UCSD-AML1 (cell line): ENCODE data around the gene CALD1.

Experiments used
- DNase-seq: peaks from one replicate; lab custom pipeline; 2025; ENCODE audit not compliant: unreplicated experiment; lab: John Stamatoyannopoulos, UW

Gene CALD1

DNA sequence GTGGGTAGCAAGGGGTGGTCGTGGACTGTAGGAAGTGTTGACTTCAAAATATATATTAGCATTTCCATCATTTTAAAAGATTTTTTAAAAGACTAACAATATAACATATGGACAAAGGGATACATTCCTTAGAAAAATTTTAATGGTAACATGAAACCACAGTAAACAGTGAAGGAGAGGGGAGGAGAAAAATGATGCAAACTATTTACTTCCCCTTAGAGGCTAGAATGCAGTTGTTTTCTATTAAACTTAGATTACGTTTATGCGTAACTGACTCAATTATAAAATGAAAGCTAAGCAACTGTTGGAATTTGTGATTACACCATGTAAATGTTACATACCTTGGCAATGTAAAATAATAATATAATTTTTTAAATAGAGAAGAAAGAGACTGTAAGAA lies 41.3 kb downstream of the CALD1 start:
- DNase-seq = no peak

DNA sequence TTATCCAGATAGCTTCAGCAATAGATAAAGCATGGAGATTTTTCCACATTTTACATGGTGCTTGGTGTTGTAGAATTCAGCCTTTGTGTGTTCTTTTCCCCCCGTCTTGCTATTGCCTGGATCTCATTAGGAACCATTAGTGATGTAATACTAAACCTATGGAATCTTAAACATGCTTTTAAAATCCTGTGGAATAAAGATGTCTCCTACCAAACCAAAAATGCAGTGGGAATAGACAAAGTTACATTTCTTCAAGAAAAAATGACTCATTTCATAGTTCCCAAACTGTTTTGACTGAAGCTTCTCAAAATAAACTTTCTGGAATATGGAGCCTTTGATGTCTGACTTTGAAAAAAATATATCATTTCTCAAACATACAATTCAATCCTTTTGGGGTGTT lies 44.0 kb downstream of the CALD1 start:
- no peak for DNase-seq

DNA sequence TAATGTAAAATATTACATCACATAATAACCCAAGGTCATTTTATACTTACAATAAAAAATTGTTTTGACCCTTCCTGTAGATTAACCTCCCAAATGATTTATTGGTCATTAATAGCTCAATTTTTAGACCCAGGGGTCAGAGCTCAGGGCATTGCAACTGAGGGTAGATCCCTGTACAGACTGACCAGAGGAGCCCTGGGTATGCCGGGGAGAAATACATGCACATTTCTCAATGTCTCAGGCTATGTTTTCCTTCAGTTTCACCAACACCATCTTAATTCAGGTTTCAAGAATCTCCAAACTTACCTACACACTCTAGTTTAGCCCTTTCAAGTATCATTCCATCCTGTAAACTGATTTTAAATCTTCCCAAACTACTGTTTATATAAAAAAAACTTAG lies 46.2 kb downstream of the CALD1 start:
- no peak for DNase-seq

DNA sequence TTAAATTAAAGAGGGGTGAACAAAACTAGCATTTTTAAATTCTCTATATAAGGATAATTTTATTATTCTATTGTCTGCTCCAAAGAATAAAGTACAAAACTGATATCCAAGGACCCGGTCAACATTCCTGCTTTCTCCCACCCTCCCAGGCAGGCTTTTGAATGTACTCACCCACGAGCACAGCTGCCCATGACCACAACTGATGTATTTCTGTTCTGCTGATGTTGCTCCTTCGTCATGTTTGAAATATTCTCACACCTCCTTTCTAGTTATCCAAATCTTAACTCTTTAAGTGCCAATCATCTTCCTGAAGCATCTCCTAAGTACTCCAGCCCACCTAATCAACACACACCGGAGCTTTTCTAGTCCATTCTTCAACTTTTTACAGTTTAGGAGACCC lies 46.7 kb downstream of the CALD1 start:
- DNase-seq = no peak

DNA sequence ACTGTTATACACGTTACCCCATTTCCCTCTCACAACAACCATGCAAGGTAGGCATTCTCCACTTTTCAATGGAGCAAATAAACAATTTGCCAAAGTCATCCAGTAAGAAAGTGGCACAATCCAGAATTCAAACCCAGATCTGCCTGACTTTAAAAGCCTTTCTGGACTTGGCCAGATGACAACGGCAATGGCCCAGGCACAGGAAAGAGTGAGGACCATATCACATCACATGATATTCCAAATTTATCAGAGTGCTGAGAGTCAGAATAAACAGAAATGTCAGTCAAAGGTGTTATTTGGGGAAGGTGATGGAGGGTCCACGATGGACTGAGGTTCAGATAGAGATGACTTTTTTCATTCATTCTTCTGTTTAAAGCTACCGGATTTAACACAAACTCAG lies 48.0 kb downstream of the CALD1 start:
- no peak for DNase-seq

DNA sequence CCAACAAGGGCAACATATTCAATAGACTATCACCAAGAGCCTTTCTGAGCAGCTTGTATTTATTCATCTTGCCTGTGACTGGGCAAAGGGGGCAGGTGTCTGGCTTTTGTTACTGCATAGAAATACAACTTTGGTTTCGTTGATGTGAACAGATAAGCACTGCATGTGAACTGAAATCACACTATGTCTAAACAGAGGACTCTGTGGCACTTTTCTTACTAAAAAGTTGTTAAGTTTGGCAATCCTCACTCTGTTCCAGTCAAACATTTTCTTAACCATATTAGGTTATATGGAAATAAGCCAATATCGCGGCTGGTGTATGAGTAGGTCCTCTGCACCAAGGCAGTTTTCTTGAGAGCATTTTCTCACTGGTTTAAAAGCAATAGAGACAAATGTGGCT lies 48.5 kb downstream of the CALD1 start:
- DNase-seq = no peak

DNA sequence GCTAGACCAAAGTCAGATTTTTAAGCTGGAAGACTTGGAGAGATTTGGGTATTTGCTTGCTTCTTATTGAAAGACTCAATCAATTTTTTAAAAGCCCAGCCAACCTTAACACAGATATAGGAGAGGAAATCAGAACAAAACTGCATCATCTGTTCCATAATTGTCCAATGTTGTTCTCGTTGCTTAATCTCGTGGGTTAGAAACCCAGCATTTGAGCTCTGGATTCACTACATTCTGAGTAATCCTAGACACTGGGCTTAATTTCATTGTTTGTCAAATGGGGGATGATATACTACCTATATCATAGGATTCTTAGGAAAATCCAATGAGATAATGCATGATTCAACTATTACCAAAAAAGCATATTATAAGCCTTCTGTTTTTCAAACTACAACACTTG lies 48.9 kb downstream of the CALD1 start:
- DNase-seq = no peak

DNA sequence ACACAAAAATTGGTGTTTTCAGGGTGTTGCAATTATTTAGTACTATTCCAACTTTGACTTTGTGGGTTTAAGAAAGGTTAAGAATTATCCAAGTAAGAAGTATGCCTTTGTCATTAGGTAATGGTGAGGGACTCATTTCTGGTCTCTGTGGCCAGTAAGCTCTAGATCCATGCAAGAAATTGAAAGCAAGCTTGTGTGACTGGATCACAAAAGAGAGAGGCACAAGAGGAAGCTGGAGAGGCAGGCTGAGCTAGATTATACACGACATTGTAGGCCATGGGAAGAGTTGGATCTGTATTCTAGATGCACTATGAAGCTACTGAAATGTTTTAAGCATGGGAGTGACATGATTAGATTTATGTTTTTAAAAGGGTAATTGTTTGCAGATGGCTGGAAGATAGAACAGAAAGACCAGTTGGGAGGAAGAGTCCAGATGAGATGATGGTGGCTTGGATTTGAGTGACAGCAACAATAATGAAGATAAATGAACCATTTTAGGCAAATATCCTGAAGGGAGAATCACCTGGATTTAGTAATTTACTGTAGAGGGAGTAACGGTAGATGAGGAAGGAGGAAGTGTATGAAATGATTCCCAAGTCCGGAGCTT lies 50.0 kb downstream of the CALD1 start:
- no peak for DNase-seq

DNA sequence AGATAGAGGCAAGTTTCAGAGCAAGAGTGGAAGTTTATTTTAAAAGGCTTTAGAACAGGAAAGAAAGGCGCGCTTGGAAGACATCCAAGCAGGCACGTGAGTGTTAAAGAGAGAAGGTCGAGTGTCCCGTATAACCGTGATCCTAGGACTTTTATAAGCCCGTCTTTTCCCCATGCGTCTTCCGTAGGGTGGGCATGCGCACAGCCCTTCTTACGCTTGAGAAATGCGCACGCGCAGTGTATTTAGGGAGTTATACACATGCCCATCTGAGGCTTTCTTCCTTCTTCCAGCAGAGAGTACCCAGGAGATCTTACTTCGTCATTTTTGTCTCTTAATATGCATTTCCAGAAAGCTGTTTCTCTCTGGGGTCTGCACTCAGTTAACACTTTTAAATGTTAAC lies 52.4 kb downstream of the CALD1 start:
- DNase-seq = no peak

DNA sequence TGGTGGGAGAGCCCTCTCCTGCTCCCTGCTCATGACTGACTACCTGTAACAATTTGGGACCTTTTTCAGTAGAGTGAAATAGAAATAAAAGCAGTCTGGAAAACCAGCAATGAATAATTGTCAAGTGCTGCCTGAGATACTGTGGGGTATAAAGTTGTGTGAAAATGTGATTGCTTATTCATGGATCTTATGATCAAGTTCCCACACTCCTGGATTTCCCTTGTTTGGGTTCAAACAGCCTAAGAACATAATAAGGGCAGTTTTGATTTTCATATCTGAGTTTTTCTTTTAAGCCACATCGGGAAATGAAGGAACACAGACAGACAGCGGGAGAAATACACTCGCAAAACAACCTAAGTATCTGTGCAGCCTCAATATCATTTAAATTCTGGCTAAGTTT lies 52.9 kb downstream of the CALD1 start:
- no peak for DNase-seq

DNA sequence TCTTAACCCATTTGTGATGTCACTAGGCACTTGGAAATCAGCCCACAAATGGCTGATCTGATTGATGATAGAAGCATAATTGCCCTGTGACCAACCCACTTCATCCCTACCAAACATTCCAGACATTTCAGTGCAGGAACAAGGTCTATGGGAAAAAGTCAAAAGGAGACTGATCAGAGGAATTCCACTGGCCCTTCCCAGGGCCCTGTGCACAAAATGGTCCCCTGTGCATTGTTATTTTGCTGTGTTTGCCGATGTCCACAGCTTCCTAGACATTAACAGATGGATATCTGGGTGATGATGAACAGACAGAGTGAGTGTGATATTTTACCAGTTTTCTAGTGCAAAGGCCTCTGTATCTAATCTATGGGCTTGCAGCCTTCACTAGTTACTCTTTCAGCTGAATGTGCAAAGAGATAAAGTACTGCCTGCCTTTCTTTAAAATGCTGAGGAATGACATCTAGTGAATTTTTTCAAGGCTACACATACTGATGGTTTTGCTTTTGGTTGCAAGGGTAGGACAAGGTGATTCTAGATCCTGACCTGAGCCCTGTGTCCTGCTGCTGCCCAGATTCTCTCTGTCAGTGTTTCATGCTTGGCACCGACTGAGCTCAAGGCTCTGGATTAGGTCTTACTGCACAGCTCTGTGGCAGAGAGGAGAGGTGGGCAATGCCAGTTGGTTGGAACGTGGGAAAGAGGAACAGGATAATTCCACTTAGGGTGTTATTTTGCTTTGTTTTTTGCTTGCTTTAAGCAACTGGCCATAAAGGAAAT lies 55.4 kb downstream of the CALD1 start:
- no peak for DNase-seq

DNA sequence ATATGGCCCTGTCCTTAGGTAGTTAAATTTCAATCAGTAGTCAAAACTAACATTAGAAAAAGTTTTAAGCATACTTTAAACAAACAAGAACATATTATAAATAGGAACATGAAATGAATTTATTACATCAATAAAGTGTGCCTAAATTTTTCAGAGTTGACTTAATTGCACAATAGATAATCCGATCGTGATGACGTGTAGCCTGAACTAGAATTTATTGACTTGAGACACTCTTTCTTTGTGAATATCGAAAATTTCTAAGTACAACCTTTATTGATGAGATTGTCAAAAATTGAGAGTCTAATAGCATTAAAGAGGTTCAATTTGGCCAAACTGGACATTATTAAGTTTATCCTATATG lies 56.0 kb downstream of the CALD1 start:
- DNase-seq = no peak

DNA sequence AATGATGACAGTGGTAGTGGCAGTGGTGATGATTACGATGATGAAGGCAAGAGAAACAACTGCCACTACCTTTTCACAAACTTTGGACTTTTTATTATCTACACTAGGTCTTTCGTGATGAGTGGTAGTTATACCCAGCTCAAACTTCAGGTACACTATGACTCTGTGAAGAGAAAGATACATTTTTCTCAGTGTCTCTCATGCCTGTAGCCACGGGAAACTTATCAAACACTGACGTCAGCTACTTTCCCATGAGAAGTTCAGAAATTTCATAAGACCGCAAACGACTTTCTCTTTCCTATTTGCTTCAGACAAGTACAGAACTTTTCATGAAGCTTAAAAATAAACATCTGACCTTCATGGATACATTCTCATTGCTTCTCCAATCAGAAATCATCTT lies 57.0 kb downstream of the CALD1 start:
- DNase-seq = no peak

DNA sequence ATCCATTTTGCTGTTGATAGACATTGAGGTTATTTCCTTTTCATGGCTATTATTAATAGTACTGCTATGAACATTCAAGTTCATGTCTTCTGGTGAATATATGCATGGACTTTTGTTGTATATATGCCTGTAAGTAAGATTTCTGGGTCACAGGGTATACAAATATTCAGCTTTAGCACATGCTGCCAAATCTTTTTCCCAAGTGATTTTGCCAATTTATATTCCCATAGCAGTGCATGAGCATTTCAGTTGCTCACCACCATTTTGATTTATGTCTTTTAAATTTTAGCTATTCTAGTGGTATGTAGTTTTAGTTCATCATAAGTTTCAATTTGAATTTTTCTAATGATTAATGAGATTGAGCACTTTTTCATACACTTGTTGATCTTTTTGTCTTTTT lies 59.9 kb downstream of the CALD1 start:
- no peak for DNase-seq

DNA sequence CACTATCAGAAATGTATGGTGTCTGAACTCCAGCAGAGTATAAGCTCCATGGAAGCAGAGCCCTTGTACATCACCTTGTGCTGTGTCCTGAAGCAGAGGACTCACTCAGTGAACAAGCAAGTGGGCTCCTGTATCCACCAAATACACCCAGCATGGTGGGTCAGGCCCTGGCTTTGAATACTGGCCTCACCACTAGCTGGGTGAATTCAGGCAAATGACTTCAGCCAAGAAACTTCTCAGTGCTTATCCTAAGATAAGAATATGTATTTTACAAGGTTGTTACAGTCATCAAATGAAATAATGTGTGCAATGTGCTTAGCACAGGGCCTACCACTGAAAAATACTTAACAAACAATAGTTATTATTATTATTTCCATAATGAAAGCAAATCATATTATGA lies 62.6 kb downstream of the CALD1 start:
- DNase-seq = no peak

DNA sequence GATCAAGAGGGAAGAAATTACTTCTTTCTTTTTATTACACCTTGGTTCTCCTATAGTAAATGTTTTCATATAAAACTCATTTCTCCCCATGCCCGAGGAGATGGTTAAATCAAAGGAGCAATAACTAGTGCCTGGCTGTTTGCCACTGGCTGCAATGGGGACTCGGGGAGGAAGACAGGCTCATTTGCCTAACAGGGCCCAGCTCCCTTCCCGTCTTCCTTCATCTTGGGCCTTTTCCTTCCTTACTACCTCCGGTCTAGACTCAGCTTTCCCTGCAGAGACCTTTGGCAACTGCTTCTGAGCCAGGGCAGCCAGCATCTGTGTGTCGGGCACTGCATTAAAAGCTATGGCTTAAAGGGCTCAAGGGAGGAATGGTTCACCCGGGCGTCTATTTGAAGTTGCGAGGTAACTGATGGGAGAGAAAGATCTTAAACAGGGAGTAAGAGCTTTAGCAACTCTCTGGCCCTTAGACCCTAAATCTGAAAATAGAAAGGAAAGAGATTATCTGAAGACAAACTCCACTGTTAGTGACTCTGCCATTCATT lies 63.5 kb downstream of the CALD1 start:
- DNase-seq = no peak

DNA sequence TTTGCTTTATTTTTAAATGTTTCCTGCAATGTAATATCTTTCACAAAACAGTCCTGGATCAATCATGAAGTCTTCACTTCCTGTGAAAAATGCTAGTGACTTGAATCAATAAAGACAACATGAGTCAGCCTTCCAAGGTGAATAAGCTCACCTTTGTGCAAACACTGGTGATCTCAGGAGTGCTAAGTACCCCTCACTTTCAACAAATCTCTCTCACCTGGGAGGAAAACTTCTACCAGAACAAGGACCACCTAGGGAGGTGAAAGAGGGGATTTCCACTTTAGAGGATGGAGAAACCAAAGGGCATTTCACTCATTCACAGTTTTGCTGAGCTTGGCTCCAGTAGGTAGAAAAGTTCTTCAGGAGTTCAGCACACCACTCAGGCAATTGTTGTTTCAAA lies 64.8 kb downstream of the CALD1 start:
- no peak for DNase-seq

DNA sequence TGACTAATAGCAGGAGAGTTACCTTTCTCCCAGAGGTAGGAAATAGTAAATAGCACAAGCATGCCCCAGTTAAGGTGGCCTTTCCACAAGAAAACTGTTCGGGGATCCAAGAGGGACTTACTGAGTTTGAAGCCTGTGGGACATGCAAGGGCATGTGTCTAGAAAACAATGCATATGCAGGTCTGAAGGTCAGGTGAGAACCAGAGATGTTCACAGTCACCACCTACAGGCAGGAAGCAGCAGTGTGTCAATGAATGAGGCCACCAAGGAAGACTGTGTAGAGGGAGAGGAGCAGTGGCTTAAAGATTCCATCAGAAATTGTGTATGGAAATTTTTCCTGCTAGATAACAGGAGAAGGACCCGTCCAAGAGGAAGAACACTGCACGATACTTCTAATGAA lies 66.0 kb downstream of the CALD1 start:
- DNase-seq = no peak

DNA sequence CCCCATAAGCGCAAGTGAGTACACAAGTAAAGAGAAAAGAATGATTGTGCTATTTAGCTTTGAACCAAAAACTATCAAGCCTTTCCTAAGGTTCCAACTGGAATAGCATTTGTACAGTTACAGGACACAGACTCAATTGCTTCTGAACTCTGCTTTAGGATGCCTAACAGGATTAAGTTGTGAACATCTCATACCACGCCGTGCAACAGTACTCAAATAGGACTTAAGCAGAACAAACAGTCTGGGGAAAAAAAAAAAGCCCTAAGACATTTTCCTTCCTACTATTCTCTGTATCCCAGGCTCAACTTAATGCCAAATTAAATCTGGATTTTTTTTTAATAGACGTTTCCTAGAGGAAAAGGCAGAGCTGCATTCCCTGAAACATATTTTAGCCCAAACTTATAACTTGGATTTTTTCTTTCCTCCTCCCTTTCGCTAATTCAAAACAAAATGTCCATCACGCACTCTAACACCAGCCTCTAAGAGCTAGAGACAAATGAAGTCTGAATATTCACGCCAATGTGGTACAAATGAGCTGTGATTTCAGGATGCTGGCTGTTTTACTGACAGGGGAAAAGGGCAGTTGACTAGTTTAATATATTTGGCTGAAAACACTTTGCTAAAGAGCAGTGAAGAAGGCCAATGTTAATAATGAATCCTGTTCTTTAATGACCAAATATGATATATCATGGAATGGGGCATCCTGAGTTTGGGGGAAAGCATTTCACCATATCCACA lies 68.6 kb downstream of the CALD1 start:
- no peak for DNase-seq

DNA sequence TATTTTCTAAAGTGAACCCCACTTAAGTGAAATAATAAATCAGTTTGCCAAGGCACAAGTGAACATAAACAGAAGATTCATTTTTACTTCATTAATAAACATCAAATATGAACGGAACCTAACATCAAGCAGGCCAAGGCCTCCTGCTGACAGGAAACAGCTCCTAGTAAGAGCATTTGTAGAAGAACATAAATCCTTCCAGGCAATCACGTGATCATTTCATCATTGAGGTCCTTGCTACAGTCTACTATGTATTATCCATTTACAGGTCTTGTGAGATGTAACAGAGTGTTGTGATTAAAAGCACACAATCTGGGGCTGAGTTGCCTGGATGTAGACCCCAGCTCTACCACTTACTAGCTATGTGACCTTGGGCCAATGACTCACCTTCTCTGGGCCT lies 70.6 kb downstream of the CALD1 start:
- no peak for DNase-seq

DNA sequence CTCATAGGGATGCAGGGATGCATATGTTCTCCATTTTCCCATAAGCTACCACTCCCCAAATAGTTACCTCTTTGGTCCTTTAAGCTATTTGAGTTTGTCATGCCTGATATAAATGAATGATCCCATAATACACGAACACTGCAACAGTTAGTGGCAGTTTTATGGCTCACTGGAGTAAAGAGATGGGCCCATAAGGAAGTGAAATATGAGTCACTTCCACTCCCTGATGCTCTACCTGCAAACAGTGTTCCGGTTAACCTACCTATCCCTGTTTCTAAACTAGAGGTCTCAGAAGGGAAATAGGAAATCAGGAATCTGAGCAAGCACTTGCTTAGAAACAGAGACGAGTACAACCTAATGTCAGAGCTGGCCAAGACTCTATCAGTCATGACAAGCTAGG lies 71.7 kb downstream of the CALD1 start:
- no peak for DNase-seq

DNA sequence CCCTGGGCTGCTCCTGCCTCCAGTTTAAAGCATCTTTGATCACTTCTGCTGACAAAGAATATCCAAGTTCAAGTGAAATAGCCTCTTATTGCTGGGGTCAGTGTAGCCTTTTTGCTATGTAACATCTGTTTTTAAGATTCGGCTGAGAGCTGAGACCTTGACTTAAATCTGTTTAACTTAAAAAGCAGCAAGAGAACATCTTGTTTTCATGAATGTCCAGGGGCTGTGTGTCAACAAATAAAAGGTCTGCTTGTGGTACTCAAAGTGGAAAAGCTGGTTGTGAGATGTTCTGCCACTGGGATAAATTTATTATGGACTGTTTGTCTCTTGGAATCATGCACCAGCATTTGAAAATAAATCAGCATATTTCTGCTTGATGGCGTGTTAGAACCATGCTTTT lies 73.2 kb downstream of the CALD1 start:
- no peak for DNase-seq
